ENCODE measurements around the gene SMPD2. TPM values are rescaled to one million over a fixed set of nuclear protein-coding genes. Genes with fewer than 3 reads are reported as not detected.

The SMPD2 gene
- total RNA-seq, 1 donor from 2014 or later: 13.1 TPM

DNA sequence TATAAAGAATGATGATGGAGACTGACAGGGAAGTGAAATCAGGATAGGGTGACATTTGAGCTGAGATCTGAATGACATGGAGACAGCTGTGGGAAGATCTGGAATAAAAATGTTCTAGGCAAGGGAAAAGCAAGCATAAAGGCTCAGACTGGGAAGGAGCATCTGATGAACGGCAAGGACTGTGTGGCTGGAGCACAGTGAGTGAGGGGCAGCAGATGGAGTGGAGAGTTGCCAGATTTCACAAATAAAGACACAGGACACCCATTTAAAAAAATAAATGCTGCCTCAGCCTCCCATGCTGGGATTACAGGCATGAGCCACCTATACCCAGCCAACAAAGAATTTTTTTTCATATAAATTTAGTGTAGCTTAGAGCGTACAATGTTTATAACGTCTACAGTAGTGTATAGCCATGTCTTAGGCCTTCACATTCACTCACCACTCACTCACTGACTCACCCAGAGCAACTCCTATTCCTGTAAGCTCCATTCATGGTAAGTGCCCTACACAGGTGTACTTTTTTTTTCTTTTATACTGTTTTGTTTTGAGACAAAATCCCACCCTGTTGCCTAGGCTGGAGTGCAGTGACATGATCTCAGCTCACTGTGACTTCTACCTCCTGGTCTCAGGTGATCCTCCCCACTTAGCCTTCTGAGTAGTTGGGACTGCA is 44.9 kb downstream of the SMPD2 start:
- DNase-seq: no peak

DNA sequence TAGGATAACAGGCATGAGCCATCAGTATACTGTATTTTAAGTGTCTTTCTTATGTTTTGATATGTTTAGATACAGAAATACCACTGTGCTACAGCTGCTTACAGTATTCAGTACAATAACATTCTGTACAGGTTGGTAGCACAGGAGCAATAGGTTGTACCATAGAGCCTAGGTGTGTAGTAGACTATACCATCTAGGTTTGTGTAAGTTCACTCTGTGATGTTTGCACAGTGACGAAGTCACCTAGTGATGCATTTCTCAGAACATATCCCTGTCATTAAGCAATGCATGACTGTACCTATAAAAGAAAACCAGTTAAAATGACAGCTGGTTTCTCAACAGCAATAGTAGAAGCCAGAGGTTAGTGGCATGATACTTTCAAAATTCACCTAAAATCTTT is 45.5 kb downstream of the SMPD2 start:
- no peak for DNase-seq

DNA sequence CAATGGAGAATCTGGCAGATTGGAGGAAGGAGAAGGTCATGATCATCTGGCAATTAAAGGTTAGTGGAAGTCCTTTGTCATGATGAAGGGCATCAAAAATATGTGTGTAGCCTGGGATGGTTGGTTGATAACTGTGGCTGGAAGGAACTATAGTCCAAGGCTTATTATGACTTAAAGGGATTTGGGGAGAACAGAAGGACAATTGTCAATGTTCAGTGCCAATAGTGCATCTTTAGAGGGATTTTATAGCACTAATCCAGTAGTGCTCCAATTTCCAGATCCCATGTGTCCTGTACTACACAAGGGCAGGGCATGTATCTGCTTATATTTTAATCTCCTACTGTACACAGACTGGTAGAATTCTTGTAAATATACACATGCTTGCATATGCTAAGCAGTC is 47.5 kb downstream of the SMPD2 start:
- DNase-seq: no peak

DNA sequence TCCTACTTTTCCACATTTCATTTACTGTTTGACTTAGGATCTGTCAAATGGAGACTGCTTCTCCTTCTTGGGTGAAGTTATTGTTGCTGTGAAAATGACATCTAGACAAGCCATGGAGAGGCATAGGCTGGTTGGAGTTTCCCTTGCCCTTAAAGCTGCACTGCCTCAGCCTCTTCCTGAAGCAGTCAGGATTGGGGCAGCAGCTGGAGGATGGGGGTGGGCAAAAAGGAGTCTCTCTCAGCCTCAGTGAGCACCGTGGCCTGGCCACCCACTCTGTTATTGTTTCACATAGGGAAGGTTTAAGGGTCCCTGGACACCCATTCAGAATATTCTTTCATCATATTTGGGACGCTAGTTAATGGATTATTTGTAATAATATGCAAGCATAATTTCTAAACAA is 50.2 kb downstream of the SMPD2 start:
- DNase-seq: no peak

DNA sequence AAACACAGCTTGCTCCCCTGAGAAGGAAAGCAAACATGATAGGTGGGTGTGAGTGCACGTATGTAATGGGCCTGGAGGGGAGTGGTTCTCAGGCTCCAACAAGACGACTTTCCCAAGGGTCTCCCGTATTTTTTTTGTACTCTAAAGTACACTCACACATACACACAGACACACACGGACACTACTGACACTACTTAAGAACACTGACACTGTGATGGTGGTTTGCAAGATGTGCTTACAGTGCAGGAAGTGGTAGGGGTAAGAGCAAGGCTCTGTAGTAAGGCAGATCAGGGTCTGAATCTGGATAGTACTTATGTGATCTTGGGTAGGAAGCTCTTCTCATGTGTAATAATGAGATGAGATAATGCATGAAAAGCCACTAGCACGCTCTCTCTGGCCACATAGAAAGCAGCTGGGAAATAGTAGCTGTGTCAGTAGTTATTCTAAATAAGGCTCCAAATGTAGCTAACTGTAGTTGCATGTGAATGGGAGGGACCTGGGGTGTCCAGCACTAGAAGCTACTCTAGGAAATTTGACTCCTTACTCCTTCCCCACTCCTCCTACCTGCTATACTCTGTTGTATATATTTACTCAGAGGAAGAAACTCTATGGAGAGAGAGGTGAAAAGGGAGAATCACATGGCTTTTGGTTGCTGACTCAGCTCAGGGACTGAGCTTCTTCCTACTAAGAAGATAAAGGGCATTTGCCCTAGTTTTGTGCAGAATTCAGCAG is 50.8 kb downstream of the SMPD2 start:
- DNase-seq: no peak

Other genes with a start within 250 kb of the SMPD2 start
- 187 TPM for gene CD164, start 58.3 kb upstream of the SMPD2 start, total RNA-seq
- gene PPIL6, start 96 bp upstream of the SMPD2 start, total RNA-seq: 4.1 TPM
- 18.6 TPM for gene MICAL1, start 15.0 kb downstream of the SMPD2 start, total RNA-seq
- gene ZBTB24, start 42.5 kb downstream of the SMPD2 start, total RNA-seq: 7.4 TPM